Measurements from ENCODE around the gene GOLT1A. TPM values are rescaled to one million over a fixed set of nuclear protein-coding genes. Genes with fewer than 3 reads are reported as not detected.
A peak's percentile ranks its signal among the peaks of the same experiment; 100 is the strongest.

Gene GOLT1A
- total RNA-seq, 2 donors from 2014 or later = 6.7 to 13.6 TPM

DNA sequence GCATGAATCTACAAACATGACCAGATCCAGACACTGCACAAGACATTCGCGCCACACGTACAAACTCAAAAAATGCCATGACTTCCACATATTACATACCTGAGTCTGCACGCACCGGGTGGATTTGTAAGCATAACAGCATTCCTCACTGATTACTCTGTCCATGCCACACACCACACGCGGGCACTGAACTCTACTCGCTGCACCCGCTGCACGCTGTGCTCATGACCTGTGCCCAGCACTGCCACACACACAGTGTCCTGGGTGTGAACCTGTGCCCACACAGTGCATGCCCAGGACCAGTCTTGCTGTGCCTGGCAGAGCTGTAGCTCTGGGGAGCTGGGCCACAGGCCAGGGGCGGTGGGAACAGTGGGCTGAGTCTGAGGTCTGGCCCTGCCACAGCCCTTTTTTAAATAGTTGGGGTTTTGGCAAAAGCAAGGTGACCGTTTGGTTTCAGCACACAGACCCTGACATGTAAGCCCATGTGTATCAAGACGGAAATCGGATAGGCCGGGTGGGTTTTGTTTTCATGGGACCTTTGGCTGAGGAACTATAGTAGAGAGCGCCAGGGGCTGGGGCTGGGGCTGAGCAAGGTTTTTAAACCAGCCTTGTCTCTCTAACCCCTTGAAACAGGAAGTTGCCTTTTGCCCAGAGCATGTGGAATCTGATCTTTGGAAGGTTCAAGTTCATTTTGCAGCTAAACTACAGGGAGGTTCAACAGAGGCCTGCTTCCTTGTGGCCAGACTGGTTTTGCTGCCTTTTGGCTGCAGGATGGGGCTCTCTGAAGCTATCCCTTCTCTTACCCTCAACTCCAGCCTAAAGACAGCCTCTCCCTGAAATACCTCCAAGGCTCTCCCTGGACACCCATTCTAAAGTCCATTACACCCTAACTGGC, 12.3 kb upstream of the GOLT1A start:
- TF ChIP-seq, protein P1, sequence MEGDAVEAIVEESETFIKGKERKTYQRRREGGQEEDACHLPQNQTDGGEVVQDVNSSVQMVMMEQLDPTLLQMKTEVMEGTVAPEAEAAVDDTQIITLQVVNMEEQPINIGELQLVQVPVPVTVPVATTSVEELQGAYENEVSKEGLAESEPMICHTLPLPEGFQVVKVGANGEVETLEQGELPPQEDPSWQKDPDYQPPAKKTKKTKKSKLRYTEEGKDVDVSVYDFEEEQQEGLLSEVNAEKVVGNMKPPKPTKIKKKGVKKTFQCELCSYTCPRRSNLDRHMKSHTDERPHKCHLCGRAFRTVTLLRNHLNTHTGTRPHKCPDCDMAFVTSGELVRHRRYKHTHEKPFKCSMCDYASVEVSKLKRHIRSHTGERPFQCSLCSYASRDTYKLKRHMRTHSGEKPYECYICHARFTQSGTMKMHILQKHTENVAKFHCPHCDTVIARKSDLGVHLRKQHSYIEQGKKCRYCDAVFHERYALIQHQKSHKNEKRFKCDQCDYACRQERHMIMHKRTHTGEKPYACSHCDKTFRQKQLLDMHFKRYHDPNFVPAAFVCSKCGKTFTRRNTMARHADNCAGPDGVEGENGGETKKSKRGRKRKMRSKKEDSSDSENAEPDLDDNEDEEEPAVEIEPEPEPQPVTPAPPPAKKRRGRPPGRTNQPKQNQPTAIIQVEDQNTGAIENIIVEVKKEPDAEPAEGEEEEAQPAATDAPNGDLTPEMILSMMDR (IDR thresholded peaks at IDR 0.05) = no peak
- DNase-seq = peak; percentile 72
- H3K9ac ChIP-seq (ENCODE audit: low read depth in 2 of 2, low read length in 2 of 2) = peak overlapping the region in 1 of 2 donors; percentile 3

GRCh38 chr1:204224655-204225054, 10.9 kb upstream of the GOLT1A start:
- DNase-seq = no peak
- Histone ChIP-seq H3K36me3 (peaks cover 9% of the 10 kb centered on the region), H3K4me1 (no peaks in the 10 kb centered on the region), H3K4me3 (no peak overlapping the region), H3K27me3 (no peaks in the 10 kb centered on the region), H3K9ac (ENCODE audit: low read depth in 2 of 2, low read length in 2 of 2) (no peak overlapping the region), H3K27ac (no peak overlapping the region), H3K9me3 (no peaks in the 10 kb centered on the region)
- intact Hi-C loops (cut with DNase I) = no loop called here
- TF ChIP-seq, protein P1 (IDR thresholded peaks at IDR 0.05) = no peak

More for the DNA sequence above, 12.3 kb upstream of the GOLT1A start:
- intact Hi-C loops (cut with DNase I) = no loop called here
- H3K4me1 ChIP-seq = no peaks in the 10 kb centered on the region
- no peak overlapping the region for H3K4me3 ChIP-seq
- H3K9me3 ChIP-seq = no peaks in the 10 kb centered on the region
- H3K36me3 ChIP-seq = peaks cover 9% of the 10 kb centered on the region
- H3K27me3 ChIP-seq = no peaks in the 10 kb centered on the region
- peak overlapping the region; percentile 1 for H3K27ac ChIP-seq

DNA sequence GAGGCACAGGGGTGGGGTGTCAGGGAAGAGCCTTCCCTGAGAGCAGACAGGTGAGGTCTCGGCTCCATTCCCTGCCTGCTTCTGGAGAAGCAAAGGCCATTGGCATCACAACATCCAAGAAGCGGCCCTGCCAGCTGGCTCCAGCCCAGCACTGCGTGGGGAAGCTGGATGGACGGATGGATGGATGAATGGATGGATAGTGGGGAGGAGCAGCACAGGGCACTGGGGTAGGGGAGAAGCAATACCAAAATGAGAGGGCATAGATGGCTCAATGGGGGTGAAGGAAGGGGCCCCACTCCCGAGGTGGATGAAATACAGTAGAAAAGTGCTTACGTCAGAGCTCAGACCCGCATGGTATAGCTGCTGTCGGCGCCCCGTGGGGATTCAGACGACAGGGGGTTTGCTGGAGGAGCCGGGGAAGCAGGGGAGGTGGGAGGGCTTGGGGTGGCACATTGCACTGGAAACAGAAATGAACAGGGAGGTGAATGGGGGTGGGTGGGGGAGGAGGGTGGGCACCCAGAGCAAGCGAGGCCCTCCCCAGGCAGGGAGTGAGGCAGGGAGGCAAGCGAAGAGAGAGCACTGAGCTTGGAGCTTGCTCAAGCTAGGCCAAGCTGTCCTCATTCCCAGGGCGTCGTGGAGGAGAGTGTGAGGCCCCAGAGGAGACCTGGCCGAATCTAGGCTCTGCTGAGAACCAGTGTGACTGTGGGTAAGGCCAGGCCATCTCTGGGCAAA, 9.5 kb upstream of the GOLT1A start:
- TF ChIP-seq, protein P1 (IDR thresholded peaks at IDR 0.05) = no peak
- H3K4me1 ChIP-seq = no peaks in the 10 kb centered on the region
- no peak for DNase-seq
- no peak overlapping the region for H3K4me3 ChIP-seq
- no peaks in the 10 kb centered on the region for H3K27me3 ChIP-seq
- peaks cover 9% of the 10 kb centered on the region for H3K36me3 ChIP-seq
- H3K27ac ChIP-seq = no peak overlapping the region
- intact Hi-C loops (cut with DNase I) = no loop called here
- no peak overlapping the region for H3K9ac ChIP-seq (ENCODE audit: low read depth in 2 of 2, low read length in 2 of 2)
- H3K9me3 ChIP-seq = no peaks in the 10 kb centered on the region

GRCh38 chr1:204222764-204223055, 8.9 kb upstream of the GOLT1A start:
- Histone ChIP-seq H3K4me1 (no peaks in the 10 kb centered on the region), H3K27ac (no peak overlapping the region), H3K4me3 (no peak overlapping the region), H3K9me3 (no peaks in the 10 kb centered on the region), H3K9ac (ENCODE audit: low read depth in 2 of 2, low read length in 2 of 2) (no peak overlapping the region), H3K27me3 (no peaks in the 10 kb centered on the region), H3K36me3 (peaks cover 9% of the 10 kb centered on the region)
- no peak for DNase-seq
- intact Hi-C loops (cut with DNase I) = no loop called here
- TF ChIP-seq, protein P1 (IDR thresholded peaks at IDR 0.05) = no peak

DNA sequence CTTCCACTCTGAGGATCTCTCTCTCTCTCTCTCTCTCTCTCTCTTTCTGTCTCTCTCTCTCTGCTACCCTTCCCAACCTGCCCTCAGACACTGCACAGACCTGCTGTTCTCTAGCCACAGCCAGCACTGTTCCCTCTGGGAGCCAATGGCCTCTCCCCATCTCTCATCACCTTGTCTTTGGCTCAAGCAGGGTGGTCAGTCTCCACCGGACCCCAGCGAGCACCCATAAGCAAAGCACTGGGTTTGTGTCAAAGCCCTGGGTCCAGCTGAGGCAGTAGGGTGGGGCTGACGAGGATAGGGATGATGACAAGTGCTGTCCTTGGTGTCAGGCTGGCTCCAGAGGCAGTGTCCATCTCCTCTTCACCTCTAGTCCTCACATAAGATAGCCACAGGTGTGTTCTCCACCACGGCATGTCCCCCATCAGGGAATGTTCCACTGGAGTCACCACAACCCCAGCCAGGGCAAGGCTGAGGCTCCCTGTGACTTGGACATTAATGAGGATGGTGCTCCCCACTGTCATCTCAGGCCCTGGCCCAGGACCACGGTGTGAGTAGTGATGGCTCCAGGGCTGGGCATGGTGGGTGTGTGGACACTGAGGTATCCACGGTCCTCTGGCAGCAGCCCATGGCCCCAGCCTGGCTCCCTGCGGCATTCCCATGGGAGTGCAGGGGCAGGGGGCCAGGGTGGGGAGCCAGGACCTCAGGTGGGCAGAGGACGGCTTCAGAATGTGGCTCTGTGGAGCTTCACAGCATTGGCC, 8.4 kb upstream of the GOLT1A start:
- TF ChIP-seq, protein P1 (IDR thresholded peaks at IDR 0.05) = no peak
- Histone ChIP-seq H3K9ac (ENCODE audit: low read depth in 2 of 2, low read length in 2 of 2) (no peak overlapping the region), H3K27me3 (no peaks in the 10 kb centered on the region), H3K27ac (no peak overlapping the region), H3K9me3 (no peaks in the 10 kb centered on the region), H3K4me3 (no peak overlapping the region), H3K4me1 (no peaks in the 10 kb centered on the region), H3K36me3 (peaks cover 9% of the 10 kb centered on the region)
- intact Hi-C loops (cut with DNase I) = no loop called here
- DNase-seq = no peak

Data from colonic mucosa (tissue), 4 donors.